Measurements from ENCODE around the gene VTI1A. TPM values are rescaled to one million over a fixed set of nuclear protein-coding genes. Genes with fewer than 3 reads are reported as not detected.

The VTI1A gene
- total RNA-seq, 4 donors from 2014 or later, result 43.5 to 80.4 (median 62.3) TPM

DNA sequence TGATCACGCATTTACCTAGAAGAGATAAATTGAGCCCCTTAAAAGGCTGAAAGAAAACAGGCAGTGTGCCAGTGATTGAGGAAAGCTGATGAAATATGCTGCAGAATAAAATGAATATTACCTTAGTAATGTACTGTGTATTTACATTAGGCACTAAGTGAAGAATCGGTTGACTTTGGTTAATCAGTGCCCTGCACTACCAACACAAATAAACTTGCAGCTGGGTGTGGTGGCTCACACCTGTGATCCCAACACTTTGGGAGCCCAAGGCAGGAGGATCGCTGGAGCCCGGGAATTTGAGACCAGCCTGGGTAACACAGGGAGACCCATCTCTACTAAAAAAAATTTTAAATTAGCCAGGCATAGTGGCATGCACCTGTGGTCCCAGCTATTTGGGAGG, 354.7 kb downstream of the VTI1A start:
- TF ChIP-seq, protein P1, sequence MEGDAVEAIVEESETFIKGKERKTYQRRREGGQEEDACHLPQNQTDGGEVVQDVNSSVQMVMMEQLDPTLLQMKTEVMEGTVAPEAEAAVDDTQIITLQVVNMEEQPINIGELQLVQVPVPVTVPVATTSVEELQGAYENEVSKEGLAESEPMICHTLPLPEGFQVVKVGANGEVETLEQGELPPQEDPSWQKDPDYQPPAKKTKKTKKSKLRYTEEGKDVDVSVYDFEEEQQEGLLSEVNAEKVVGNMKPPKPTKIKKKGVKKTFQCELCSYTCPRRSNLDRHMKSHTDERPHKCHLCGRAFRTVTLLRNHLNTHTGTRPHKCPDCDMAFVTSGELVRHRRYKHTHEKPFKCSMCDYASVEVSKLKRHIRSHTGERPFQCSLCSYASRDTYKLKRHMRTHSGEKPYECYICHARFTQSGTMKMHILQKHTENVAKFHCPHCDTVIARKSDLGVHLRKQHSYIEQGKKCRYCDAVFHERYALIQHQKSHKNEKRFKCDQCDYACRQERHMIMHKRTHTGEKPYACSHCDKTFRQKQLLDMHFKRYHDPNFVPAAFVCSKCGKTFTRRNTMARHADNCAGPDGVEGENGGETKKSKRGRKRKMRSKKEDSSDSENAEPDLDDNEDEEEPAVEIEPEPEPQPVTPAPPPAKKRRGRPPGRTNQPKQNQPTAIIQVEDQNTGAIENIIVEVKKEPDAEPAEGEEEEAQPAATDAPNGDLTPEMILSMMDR (IDR thresholded peaks at IDR 0.05), result no peak
- no peak for ATAC-seq (ENCODE audit: low FRiP score)
- no peak for DNase-seq (ENCODE audit: low spot score)

DNA sequence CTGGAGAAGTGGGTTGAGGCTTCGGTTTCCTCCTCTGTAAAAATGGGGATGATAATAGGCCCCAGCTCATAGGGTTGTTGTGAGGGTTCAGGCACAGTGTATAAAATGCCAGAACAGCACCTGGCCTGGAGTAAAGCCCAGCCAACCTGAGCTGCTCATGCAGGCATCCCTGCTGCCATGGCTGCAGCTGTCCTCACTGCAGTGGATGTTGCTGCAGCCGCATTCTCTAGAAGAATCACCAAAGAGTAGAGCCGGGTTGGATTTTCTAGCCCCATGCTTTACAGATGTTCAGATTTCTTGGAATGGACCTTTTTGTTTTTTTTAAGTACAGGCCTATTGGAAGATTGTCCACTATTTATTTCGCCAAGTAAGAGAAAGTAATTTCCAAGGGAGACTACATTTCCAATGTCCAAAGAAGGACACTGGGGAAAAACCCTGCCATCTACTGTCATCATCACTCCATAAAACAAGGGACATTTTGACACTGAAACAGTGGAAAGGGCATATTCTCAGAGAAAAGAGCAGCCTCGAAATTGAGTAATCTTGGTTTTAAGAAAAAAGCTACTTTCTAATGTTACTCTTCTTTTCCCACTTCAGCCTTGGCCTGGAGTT, 355.5 kb downstream of the VTI1A start:
- DNase-seq (ENCODE audit: low spot score) (no peak), ATAC-seq (ENCODE audit: low FRiP score) (no peak)
- TF ChIP-seq, protein P1 (IDR thresholded peaks at IDR 0.05), result no peak

DNA sequence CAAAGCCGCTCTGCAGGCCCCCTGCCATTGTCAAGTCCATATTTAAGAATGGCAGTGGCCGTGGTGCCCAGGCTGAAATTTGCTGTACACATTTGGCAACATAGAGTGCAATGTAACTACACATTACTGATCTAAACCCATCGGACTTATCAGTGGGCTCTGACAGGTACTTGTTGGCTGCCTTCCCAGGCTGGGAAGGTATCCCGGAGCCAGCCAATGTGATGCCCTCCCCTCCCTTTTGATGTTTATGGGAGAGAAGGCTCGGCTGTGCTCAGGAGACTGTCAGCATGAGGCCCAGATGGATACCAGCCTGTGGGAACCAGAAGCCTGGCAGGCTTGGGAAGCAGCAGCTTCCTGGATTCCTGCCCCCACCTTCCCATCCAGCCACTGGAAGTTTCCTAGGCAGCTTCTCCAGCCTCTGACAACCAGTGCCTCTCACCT, 357.0 kb downstream of the VTI1A start:
- DNase-seq (ENCODE audit: low spot score) (no peak), ATAC-seq (ENCODE audit: low FRiP score) (no peak)
- TF ChIP-seq, protein P1 (IDR thresholded peaks at IDR 0.05), result no peak

DNA sequence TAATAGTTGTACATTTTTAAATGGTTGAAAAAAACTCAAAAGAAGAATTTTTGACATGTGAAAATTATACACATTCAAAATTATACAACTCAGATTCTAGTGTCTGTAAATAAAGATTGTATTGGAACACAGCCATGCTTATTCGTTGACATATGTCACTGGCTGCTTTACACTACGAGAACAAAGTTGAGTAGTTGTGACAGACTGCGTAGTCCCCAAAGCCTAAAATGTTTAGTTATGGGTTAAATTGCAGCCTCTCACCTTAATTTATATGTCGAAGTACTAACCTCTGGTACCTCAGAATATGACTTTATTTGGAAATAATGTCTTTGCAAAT, 358.2 kb downstream of the VTI1A start:
- TF ChIP-seq, protein P1 (IDR thresholded peaks at IDR 0.05), result no peak
- DNase-seq (ENCODE audit: low spot score), result no peak
- ATAC-seq (ENCODE audit: low FRiP score), result no peak

DNA sequence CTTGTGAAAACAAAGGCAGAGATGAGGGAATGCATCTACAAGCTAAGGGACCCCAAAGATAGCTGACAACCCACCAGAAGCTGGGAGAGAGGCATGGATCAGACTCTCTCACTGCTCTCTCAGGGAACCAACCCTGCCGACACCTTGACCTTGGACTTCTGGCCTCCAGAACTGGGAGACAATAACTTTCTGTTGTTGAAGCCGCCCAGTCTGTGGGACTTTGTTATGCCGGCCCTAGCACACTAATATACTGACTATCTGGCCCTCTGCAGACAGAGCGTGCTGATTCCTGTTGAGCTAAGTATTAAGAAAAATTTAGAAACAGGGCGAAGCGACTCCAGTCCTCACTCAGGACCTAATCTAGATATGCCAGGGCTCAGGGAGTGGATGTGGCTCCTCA, 358.7 kb downstream of the VTI1A start:
- DNase-seq (ENCODE audit: low spot score) (no peak), ATAC-seq (ENCODE audit: low FRiP score) (no peak)
- TF ChIP-seq, protein P1 (IDR thresholded peaks at IDR 0.05), result no peak

DNA sequence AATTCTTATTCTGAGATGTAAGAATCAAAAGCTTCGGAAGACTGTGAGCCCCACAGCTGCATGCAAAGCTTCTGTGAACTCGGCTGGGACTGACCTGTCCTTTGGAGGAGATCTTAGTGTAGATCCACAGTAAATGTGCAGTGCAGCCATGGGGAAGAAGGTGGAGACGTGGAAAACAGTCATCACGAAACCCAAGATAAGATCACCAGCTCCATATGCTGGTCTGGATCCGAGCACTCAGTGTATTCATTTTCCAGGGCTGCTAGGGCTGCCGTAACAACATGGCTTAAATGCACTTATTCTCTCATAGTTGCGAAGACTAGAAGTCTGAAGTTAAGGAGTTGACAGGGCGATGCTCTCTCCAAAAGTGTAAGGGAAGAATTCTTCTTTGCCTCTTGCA, 360.0 kb downstream of the VTI1A start:
- ATAC-seq (ENCODE audit: low FRiP score), result no peak
- TF ChIP-seq, protein P1 (IDR thresholded peaks at IDR 0.05), result no peak

DNA sequence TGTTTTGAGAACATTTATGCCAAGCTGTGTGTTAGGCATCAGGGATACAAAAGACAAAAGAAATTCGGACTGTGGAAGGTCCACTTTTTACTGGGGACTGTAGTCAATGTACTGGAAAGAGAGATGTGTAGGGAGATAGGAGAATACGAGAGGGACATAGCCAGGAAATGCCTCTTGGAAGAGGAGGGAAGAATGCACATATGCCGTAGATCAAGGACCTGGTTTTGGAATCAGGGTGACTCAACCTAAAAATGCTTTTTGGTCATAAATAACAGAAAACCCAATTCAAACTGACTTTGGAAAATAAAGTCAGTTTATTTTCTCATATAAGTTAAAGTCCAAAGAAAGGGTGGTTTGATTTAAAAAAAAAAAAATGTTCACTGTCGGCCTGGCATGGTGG, 362.7 kb downstream of the VTI1A start:
- DNase-seq (ENCODE audit: low spot score) (no peak), ATAC-seq (ENCODE audit: low FRiP score) (no peak)
- TF ChIP-seq, protein P1 (IDR thresholded peaks at IDR 0.05), result no peak

More for the DNA sequence above, 360.0 kb downstream of the VTI1A start:
- no peak for DNase-seq (ENCODE audit: low spot score)
